CD14-positive monocyte (primary cell): ENCODE results near the gene DCD. TPM values are rescaled to one million over a fixed set of nuclear protein-coding genes. Genes with fewer than 3 reads are reported as not detected.

Experiments
- DNase-seq, 3 donors: peaks; one replicate each; pipeline ENCODE4 v3.0.0-alpha.2; 2011 to 2022
- H2AFZ ChIP-seq: 2 replicates; pipeline ENCODE4 v1.6.0; 2012; ENCODE audit warnings: mild to moderate bottlenecking, low read depth, low read length, inconsistent platforms; ENCODE audit not compliant: insufficient read depth, poor library complexity, severe bottlenecking
- H3K27ac ChIP-seq, 2 donors: 1 replicate in 1 of 2; 2 replicates in 1 of 2; pipeline ENCODE4 v1.5.1; 2012 to 2013; ENCODE audit warnings: low read length in 2 of 2, control low read depth in 1 of 2, inconsistent platforms in 1 of 2, low read depth in 1 of 2, mild to moderate bottlenecking in 1 of 2
- H3K27me3 ChIP-seq, 2 donors: one replicate each; pipeline versions ENCODE4 v1.6.0 to v1.6.1; 2011 to 2013; ENCODE audit warnings: low read length in 2 of 2; ENCODE audit not compliant: control insufficient read depth in 2 of 2, insufficient read depth in 2 of 2
- H3K36me3 ChIP-seq, 2 donors: replicated peaks in 1 of 2; 1 replicate in 1 of 2; 2 replicates in 1 of 2; pipeline versions ENCODE4 v1.5.1 to v1.6.1; 2012 to 2013; ENCODE audit warnings: low read length in 2 of 2, control low read depth in 1 of 2, inconsistent platforms in 1 of 2, mild to moderate bottlenecking in 1 of 2; ENCODE audit not compliant: insufficient read depth in 2 of 2, control insufficient read depth in 1 of 2
- H3K4me1 ChIP-seq, 2 donors: 1 replicate in 1 of 2; 2 replicates in 1 of 2; pipeline versions ENCODE4 v1.5.1 to v1.6.1; 2012 to 2013; ENCODE audit warnings: low read length in 2 of 2, control low read depth in 1 of 2, inconsistent platforms in 1 of 2, mild to moderate bottlenecking in 1 of 2, moderate library complexity in 1 of 2; ENCODE audit not compliant: insufficient read depth in 2 of 2, control insufficient read depth in 1 of 2
- H3K4me2 ChIP-seq: replicated peaks from 2 replicates; pipeline ENCODE3; 2012; ENCODE audit warnings: low read length, moderate library complexity, mild to moderate bottlenecking; ENCODE audit not compliant: poor library complexity, severe bottlenecking; ENCODE audit errors: extremely low read depth
- H3K4me3 ChIP-seq, 3 experiments: fragments of 200-600 bp in 1 of 3; sonication (generic) in 1 of 3; replicated peaks in 1 of 3; 1 replicate in 2 of 3; 2 replicates in 1 of 3; pipeline ENCODE4 v1.5.1; 2011 to 2013; ENCODE audit warnings: low read length in 3 of 3, mild to moderate bottlenecking in 3 of 3, control low read depth in 2 of 3, low read depth in 2 of 3, inconsistent platforms in 1 of 3, moderate library complexity in 1 of 3
- H3K79me2 ChIP-seq: 2 replicates; pipeline ENCODE4 v1.6.0; 2012; ENCODE audit warnings: mild to moderate bottlenecking, control low read depth, inconsistent platforms, low read length, moderate library complexity; ENCODE audit not compliant: insufficient read depth
- H3K9ac ChIP-seq: 2 replicates; pipeline ENCODE4 v1.6.0; 2017; ENCODE audit warnings: low read length, mild to moderate bottlenecking; ENCODE audit not compliant: insufficient read depth, poor library complexity, severe bottlenecking
- H3K9me3 ChIP-seq, 2 donors: replicated peaks in 1 of 2; 1 replicate in 1 of 2; 2 replicates in 1 of 2; pipeline versions ENCODE4 v1.5.1 to v1.6.1; 2012 to 2013; ENCODE audit warnings: low read length in 2 of 2, control low read depth in 1 of 2; ENCODE audit not compliant: control insufficient read depth in 1 of 2, insufficient read depth in 1 of 2
- H4K20me1 ChIP-seq: 2 replicates; pipeline ENCODE4 v1.6.0; 2012; ENCODE audit warnings: mild to moderate bottlenecking, low read length, control low read depth, moderate library complexity; ENCODE audit not compliant: insufficient read depth
- H3K27ac Mint-ChIP-seq, 7 donors: one replicate each; pipeline ENCODE4 v1.8.0; 2020; ENCODE audit warnings: mild to moderate bottlenecking in 7 of 7, mixed read lengths in 7 of 7, moderate library complexity in 6 of 7, inconsistent platforms in 2 of 7
- H3K27me3 Mint-ChIP-seq, 3 donors: one replicate each; pipeline ENCODE4 v1.8.0; 2021 to 2022; ENCODE audit warnings: low read depth in 3 of 3, mild to moderate bottlenecking in 3 of 3, mixed read lengths in 3 of 3, moderate library complexity in 3 of 3, inconsistent platforms in 1 of 3
- H3K36me3 Mint-ChIP-seq, 2 donors: one replicate each; pipeline ENCODE4 v1.8.0; 2020; ENCODE audit warnings: mixed read lengths in 2 of 2, inconsistent platforms in 1 of 2, mild to moderate bottlenecking in 1 of 2
- H3K4me1 Mint-ChIP-seq: one replicate; pipeline ENCODE4 v1.8.0; 2020; ENCODE audit warnings: mild to moderate bottlenecking, mixed read lengths
- H3K4me3 Mint-ChIP-seq, 2 donors: one replicate each; pipeline ENCODE4 v1.8.0; 2020; ENCODE audit warnings: mild to moderate bottlenecking in 2 of 2, mixed read lengths in 2 of 2, moderate library complexity in 1 of 2
- H3K9me3 Mint-ChIP-seq, 7 donors: one replicate each; pipeline ENCODE4 v1.8.0; 2020 to 2022; ENCODE audit warnings: mixed read lengths in 7 of 7, mild to moderate bottlenecking in 6 of 7, moderate library complexity in 6 of 7, inconsistent platforms in 2 of 7
- CTCF ChIP-seq: fragments of 200-600 bp; IDR thresholded peaks from one replicate; pipeline ENCODE4 v1.8.0; 2022; ENCODE audit warnings: antibody characterized with exemption, mild to moderate bottlenecking
- WGBS: methylation state at CpG from one replicate; pipeline ENCODE4 v1.1.5; 2013; ENCODE audit warnings: missing lambda C conversion rate; ENCODE audit not compliant: insufficient coverage; 5-methylcytosine and 5-hydroxymethylcytosine counted together
- intact Hi-C, 2 donors: fragments of 100-400 bp; cut with micrococcal nuclease; formaldehyde crosslinking; loops; one replicate each; pipeline versions ENCODE4 v1.15.0 to v1.15.1; 2023
- polyA plus RNA-seq, 3 donors: library from polyadenylated mRNA; depleted of rRNA in 1 of 3; unstranded in 2 of 3; stranded (reverse) in 1 of 3; fragments of 300-500 nt in 2 of 3; fragments of >200 nt in 1 of 3; fragmentation: Illumina TruSeq in 2 of 3; gene quantifications; 1 replicate in 2 of 3; 2 replicates in 1 of 3; pipeline ENCODE4 v1.2.3, GENCODE V29; 2012 to 2021

DCD gene
- polyA plus RNA-seq, 3 donors: not detected

DNA sequence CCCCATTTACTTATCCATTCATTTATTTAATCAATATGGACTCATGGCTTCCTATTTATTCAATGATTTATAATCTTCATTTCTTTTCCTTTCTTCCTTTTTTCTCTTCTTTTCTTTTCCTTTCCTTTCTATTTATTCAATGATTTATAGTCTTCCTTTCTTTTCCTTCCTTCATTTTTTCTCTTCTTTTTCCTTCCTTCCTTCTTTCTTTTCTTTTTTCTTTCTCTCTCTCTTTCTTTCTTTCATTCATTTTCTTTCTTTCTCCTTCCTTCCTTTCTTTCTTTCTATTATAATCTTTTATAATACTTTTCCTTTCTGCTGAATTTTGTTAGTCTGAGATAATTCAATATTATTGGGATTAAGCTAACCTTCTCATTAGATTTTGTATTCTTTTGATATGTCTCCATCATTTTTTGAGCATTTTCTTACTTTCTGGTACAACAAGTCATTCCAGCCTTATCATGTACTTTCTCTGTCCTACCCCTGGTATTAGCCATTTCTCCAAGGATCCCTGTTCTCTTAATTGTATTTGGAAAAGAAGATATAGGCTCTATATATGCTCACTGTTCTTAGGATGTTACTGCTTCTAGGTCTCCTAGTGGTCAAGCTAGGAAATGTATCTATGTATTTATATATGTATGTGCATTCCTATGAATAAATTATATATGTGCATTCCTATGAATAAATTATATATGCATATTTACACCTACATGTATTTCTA lies 25.5 kb downstream of the DCD start:
- Histone ChIP-seq H3K27ac (no peak overlapping the region), H3K4me2 (no peak overlapping the region), H3K4me3 (no peak overlapping the region), H2AFZ (no peak overlapping the region), H3K4me1 (no peaks in the 10 kb centered on the region), H3K79me2 (no peaks in the 10 kb centered on the region), H3K36me3 (no peaks in the 10 kb centered on the region), H3K27me3 (peaks cover 0 to 7% of the 10 kb centered on the region in 2 donors), H3K9me3 (peaks cover 4 to 5% of the 10 kb centered on the region in 2 donors), H4K20me1 (no peaks in the 10 kb centered on the region), H3K9ac (no peak overlapping the region)
- Mint-ChIP-seq H3K4me1 (peaks cover 2% of the 10 kb centered on the region), H3K4me3 (no peak overlapping the region), H3K9me3 (peaks cover 9 to 17% (median 12%) of the 10 kb centered on the region in 7 donors), H3K27me3 (peaks cover 8 to 12% (median 10%) of the 10 kb centered on the region in 3 donors), H3K27ac (no peak overlapping the region), H3K36me3 (peaks cover 0 to 2% of the 10 kb centered on the region in 2 donors)
- TF ChIP-seq CTCF: peak; percentile 59
- no peak for DNase-seq
- intact Hi-C loops: no loop called here

DNA sequence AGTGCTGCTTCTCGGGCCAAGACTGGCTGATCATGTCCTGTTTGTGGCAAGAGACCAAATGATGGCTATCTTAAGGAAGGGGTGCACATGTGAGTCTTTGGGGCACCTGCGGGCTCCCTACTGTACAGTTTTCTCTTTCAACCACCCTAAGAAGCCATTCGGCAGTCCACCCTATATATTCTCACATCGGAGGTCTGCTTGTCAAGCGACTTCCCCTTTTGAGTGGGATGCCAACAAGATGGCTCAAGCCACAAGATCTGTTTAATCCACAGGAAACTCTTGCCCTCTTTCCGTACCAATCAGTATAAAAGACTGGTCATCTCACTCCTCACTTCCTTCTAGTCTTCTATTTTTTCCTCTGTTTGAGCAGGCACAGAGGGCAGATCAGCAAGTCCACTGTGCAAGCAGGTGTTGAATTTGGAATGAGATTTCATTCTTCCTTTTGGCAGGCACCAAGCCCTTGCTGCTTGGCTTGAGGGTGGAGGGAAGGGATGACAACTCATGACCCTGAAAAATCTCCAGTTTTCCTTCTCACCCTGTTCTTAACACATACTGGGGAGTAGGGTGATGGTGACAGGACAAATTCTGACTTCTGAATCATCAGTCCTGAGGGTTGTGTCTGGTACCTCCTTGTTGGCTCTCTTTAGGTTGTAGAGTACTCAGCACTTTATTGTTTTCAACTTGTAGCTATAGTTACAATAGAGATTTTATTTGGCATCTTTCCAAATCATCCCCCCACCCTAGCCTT lies 31.1 kb downstream of the DCD start:
- DNase-seq: peak in 2 of 3 donors; percentile 13 to 20
- Histone ChIP-seq H3K4me2 (peak overlapping the region; percentile 43), H3K4me3 (no peak overlapping the region), H3K27ac (no peak overlapping the region), H4K20me1 (no peaks in the 10 kb centered on the region), H3K9me3 (no peaks in the 10 kb centered on the region), H3K79me2 (no peaks in the 10 kb centered on the region), H3K36me3 (no peaks in the 10 kb centered on the region), H3K9ac (no peak overlapping the region), H2AFZ (peak overlapping the region; percentile 19), H3K4me1 (peaks cover 0 to 4% of the 10 kb centered on the region in 2 donors), H3K27me3 (peaks cover 2% of the 10 kb centered on the region in 2 donors)
- no peak for TF ChIP-seq CTCF
- 0% methylated on average over 3 of the region's 6 CpGs for WGBS
- Mint-ChIP-seq H3K27me3 (peaks cover 7 to 18% (median 8%) of the 10 kb centered on the region in 3 donors), H3K27ac (no peak overlapping the region), H3K9me3 (no peaks in the 10 kb centered on the region), H3K36me3 (no peaks in the 10 kb centered on the region), H3K4me3 (peak overlapping the region in 1 of 2 donors; percentile 70), H3K4me1 (peaks cover 12% of the 10 kb centered on the region)
- intact Hi-C loops: no loop called here
